Large intestine (tissue), 3 donors: ENCODE results near the gene DUSP16. TPM values are rescaled to one million over a fixed set of nuclear protein-coding genes. Genes with fewer than 3 reads are reported as not detected.
A peak's percentile ranks its signal among the peaks of the same experiment; 100 is the strongest.

ENCODE experiments used
- DNase-seq, 2 donors: peaks; one replicate each; pipeline versions ENCODE4 v3.0.0 to v3.0.0-alpha.2; 2013
- H3K27ac ChIP-seq: one replicate; pipeline ENCODE4 v1.5.1; 2013; ENCODE audit warnings: low read length
- H3K27me3 ChIP-seq: 2 replicates; pipeline ENCODE4 v1.6.1; 2013; ENCODE audit warnings: low read length; ENCODE audit not compliant: control insufficient read depth, insufficient read depth
- H3K36me3 ChIP-seq: 2 replicates; pipeline ENCODE4 v1.6.1; 2013; ENCODE audit warnings: low read length; ENCODE audit not compliant: control insufficient read depth, insufficient read depth
- H3K4me1 ChIP-seq: one replicate; pipeline ENCODE4 v1.6.1; 2013; ENCODE audit warnings: low read length; ENCODE audit not compliant: control insufficient read depth, insufficient read depth
- H3K4me3 ChIP-seq: one replicate; pipeline ENCODE4 v1.5.1; 2013; ENCODE audit warnings: low read length
- H3K9me3 ChIP-seq: one replicate; pipeline ENCODE4 v1.6.1; 2013; ENCODE audit warnings: mild to moderate bottlenecking, low read depth, low read length, moderate library complexity; ENCODE audit not compliant: control insufficient read depth
- WGBS: methylation state at CpG from one replicate; pipeline ENCODE4 v1.1.5; 2013; ENCODE audit warnings: low lambda C conversion rate; ENCODE audit not compliant: insufficient coverage; 5-methylcytosine and 5-hydroxymethylcytosine counted together
- polyA plus RNA-seq: library from polyadenylated mRNA; unstranded; fragments of 120-200 nt; gene quantifications from one replicate; pipeline ENCODE4 v1.2.1, GENCODE V29; 2013

Gene DUSP16
- polyA plus RNA-seq, 1 donor = 51.7 TPM

DNA sequence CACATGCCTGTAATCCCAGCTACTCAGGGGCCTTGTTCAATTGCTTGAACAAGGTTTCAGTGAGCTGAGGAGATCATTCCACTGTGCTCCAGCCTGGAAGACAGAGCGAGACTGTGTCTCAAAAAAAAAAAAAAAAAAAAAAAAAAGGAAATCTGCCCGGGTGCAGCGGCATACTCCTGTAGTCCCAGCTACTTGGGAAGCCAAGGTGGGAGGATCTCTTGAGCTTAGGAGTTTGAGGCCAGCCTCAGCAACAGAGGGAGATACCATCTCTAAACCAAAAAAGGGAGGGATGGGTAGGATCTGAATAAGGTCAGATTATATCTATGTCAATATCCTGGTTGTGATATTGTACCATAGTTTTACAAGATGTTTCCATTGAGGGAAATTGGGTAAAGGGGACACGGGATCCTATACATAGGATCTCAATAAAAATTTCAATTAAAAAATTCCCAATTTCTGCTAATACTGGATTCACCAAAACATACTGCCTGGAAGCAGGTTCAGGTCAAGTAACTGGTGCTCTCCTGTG lies 129.4 kb downstream of the DUSP16 start:
- Histone ChIP-seq H3K9me3 (no peaks in the 10 kb centered on the region), H3K4me3 (no peak overlapping the region), H3K4me1 (peaks cover 6% of the 10 kb centered on the region), H3K27ac (peak overlapping the region; percentile 34), H3K36me3 (no peaks in the 10 kb centered on the region), H3K27me3 (no peaks in the 10 kb centered on the region)
- no CpG with 5 or more reads among the region's 4 CpGs for WGBS
- DNase-seq = no peak

DNA sequence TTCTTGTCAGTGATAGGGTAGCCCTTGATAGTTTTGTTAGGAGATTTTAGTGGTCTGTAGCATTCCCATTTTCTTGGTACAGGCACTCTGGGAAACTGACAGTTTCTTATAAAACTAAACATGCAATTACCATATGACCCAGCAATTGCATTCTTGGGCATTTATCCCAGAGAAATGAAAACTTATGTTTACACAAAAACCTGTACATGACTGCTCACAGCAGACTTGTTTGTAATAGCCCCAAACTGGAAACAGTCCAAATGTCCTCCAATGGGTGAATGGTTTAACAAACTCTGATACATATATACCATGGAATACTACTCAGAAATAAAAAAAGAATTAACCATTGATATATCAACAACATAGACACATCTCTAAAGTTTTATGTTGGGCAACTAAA lies 130.3 kb downstream of the DUSP16 start:
- no peak for DNase-seq
- no peak overlapping the region for H3K27ac ChIP-seq
- H3K36me3 ChIP-seq = no peaks in the 10 kb centered on the region
- H3K27me3 ChIP-seq = no peaks in the 10 kb centered on the region
- H3K9me3 ChIP-seq = no peaks in the 10 kb centered on the region
- H3K4me3 ChIP-seq = no peak overlapping the region
- peaks cover 6% of the 10 kb centered on the region for H3K4me1 ChIP-seq

DNA sequence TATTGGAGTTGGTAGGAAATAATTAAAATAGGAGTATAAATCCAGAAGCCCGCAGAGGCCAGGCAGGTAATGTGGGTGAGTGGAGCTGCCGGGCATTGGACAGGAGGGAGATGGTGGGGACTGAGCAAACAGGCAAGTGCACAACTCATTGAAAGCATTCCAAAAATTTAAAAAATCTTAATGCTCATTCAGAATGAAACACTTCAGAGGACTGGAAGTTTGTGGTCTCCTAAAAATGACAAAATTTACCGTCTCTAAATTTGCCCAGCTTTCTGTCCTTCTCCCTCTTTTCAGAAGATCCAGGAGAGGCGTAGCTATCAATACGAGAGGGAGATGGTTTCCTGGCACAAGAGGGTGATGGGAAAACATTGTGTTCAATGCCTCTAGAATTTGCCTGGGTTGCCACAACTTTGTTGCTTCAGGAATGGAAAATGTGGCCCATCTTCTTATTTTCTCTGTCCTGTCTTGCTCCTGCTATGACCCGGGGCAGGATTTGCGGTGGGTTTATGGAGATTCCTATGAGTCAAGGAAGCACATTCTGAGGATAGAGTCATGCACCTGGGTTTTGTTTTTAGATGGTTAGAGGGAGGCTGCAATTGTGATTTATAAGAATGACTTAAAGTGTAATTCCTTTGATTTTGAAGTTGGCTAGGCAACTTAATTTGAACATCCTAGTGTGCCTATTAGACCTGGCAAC lies 133.6 kb downstream of the DUSP16 start:
- no peak for DNase-seq
- Histone ChIP-seq H3K4me1 (peaks cover 6% of the 10 kb centered on the region), H3K27ac (no peak overlapping the region), H3K9me3 (peaks cover 6% of the 10 kb centered on the region), H3K27me3 (no peaks in the 10 kb centered on the region), H3K36me3 (no peaks in the 10 kb centered on the region), H3K4me3 (no peak overlapping the region)
- 100% methylated on average over 2 of the region's 7 CpGs for WGBS

DNA sequence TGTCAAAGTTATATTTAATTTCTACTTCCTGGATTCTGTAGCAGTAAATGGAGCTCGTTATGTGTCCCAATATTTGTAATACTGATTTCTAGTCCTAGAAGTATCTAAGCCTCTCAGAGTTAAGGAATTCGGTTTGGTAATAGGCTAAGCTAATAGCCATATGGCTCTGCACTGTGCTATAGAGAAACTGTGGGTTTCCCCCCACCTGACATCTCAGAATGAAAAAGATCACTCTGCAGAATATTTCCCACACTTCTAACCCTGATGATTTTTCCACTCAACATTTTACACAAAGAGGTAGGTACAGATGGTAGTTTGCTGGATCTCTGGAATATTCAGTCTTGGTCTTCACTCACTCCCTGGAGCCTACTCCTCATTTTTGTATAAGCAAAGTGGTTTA lies 134.6 kb downstream of the DUSP16 start:
- H3K27me3 ChIP-seq = no peaks in the 10 kb centered on the region
- peaks cover 16% of the 10 kb centered on the region for H3K9me3 ChIP-seq
- H3K36me3 ChIP-seq = no peaks in the 10 kb centered on the region
- no peak for DNase-seq
- H3K4me3 ChIP-seq = no peak overlapping the region
- H3K4me1 ChIP-seq = no peaks in the 10 kb centered on the region
- H3K27ac ChIP-seq = no peak overlapping the region
- 93% methylated on average over 2 of the region's 2 CpGs for WGBS

DNA sequence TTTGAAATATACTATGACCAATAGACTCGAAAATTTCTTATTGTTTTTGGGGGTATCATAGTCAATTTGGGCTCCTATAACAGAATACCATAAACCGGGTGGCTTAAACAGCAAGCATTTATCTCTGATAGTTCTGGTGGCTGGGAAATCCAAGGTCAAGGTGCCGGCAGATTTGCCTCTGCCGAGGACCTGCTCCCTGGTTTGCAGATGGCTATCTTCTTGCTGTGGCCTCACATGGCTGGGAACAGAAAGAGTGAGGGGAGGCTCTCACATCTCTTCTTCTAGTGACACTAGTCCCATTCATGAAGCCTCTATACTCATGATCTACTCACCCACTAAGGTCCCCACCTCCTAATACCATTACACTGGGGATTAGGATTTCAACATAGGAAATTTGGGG lies 135.1 kb downstream of the DUSP16 start:
- no peak for DNase-seq
- WGBS = no CpG with 5 or more reads among the region's 4 CpGs
- H3K4me3 ChIP-seq = no peak overlapping the region
- no peaks in the 10 kb centered on the region for H3K36me3 ChIP-seq
- no peaks in the 10 kb centered on the region for H3K27me3 ChIP-seq
- peaks cover 21% of the 10 kb centered on the region for H3K9me3 ChIP-seq
- no peak overlapping the region for H3K27ac ChIP-seq
- H3K4me1 ChIP-seq = no peaks in the 10 kb centered on the region

DNA sequence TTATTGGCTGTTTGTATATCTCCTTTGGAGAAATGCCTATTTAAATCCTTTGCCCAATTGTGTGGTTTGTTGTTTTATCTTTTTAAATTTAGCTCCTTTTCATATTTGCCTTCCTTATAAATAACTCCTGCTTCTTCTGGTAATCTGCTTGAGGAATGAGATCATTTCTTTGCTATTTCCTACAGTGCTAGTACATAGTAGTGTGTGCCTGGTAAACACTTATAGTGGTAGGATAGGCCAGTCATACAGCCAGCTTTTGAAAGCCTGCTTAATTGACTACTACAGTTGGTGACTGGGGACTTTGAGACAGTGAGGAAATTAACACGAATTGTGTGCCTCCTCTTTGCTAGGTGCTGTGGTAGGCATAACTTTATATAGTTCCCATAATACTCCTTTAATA lies 137.0 kb downstream of the DUSP16 start:
- peak overlapping the region; percentile 11 for H3K27ac ChIP-seq
- DNase-seq = no peak
- peaks cover 26% of the 10 kb centered on the region for H3K9me3 ChIP-seq
- H3K27me3 ChIP-seq = no peaks in the 10 kb centered on the region
- no peaks in the 10 kb centered on the region for H3K4me1 ChIP-seq
- H3K36me3 ChIP-seq = no peaks in the 10 kb centered on the region
- no peak overlapping the region for H3K4me3 ChIP-seq
- no CpG with 5 or more reads among the region's 1 CpG for WGBS

DNA sequence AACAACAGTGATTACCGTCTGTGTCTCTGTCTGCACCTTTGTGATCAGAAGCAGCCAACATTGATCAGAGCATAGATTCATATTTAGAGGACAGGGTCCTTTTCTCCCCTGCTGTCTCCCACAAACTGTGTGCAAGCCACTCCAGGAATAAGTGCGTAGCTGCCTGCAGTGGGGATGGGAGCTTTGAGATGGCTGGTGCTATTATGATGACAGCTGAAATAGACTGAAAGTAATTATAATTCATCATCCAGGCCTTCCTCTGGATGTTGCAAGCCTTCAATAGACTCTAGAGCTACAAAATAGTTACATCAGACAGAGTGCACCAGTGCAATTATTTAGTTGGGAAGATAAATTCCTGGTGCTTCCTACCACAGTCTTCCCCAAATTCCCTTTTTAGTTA lies 137.7 kb downstream of the DUSP16 start:
- Histone ChIP-seq H3K4me1 (no peaks in the 10 kb centered on the region), H3K27ac (no peak overlapping the region), H3K9me3 (peaks cover 26% of the 10 kb centered on the region), H3K27me3 (no peaks in the 10 kb centered on the region), H3K36me3 (no peaks in the 10 kb centered on the region), H3K4me3 (no peak overlapping the region)
- DNase-seq = no peak
- no CpG with 5 or more reads among the region's 2 CpGs for WGBS

Other genes starting within 250 kb of the DUSP16 start
- 30.1 TPM for gene MANSC1, start 212.6 kb downstream of the DUSP16 start, polyA plus RNA-seq
- gene BORCS5, start 205.8 kb downstream of the DUSP16 start, polyA plus RNA-seq = 6.4 TPM
- gene CREBL2, start 49.0 kb upstream of the DUSP16 start, polyA plus RNA-seq = 31.8 TPM
- gene GPR19, start 133.3 kb upstream of the DUSP16 start, polyA plus RNA-seq = 1.4 TPM
- 85.9 TPM for gene CDKN1B, start 154.5 kb upstream of the DUSP16 start, polyA plus RNA-seq
- 13.8 TPM for gene APOLD1, start 222.8 kb upstream of the DUSP16 start, polyA plus RNA-seq